ENCODE measurements around the gene GABRB2.

The GABRB2 gene

DNA sequence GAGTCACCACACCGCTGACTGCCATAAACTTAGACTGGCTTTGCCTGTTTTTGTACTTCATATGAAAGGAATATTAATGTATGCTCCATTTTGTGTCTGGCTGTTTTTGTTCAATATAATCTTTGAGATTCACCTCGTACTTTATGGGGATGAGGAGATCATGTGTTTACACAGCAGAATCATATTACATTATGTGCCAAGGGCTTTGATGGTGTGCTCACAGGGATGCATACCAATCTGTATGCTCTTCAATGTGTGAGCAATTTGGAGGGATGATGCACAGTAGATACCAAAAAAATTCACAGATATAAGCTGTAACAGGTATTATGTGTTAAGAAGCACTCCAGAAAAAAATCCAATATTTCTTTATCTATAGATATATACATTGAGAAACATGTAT is 113.7 kb downstream of the GABRB2 start:
- TF ChIP-seq, protein P1, sequence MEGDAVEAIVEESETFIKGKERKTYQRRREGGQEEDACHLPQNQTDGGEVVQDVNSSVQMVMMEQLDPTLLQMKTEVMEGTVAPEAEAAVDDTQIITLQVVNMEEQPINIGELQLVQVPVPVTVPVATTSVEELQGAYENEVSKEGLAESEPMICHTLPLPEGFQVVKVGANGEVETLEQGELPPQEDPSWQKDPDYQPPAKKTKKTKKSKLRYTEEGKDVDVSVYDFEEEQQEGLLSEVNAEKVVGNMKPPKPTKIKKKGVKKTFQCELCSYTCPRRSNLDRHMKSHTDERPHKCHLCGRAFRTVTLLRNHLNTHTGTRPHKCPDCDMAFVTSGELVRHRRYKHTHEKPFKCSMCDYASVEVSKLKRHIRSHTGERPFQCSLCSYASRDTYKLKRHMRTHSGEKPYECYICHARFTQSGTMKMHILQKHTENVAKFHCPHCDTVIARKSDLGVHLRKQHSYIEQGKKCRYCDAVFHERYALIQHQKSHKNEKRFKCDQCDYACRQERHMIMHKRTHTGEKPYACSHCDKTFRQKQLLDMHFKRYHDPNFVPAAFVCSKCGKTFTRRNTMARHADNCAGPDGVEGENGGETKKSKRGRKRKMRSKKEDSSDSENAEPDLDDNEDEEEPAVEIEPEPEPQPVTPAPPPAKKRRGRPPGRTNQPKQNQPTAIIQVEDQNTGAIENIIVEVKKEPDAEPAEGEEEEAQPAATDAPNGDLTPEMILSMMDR (IDR thresholded peaks at IDR 0.05; ENCODE audit: borderline replicate concordance, insufficient read depth, low read depth, low read length): no peak
- H3K4me3 ChIP-seq (ENCODE audit: low read depth, low read length): no peak overlapping the region

DNA sequence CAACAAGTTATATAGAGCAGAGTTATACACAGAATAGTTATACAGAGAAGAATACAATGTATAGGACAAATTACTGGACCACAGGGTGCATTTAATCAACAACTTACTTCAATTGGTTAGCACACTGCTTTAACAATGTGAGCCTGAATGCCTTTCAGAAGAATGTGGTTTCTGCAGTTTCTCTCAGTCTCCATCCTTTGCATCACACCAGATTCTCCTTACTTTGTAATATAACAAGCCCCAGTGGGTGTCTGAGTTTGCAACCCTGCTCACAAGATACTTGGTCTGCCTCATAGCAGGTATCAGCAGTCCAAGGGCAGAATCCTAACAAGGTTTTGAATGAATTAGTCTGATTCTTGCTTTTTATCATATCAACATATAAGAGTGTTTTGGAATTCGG is 114.6 kb downstream of the GABRB2 start:
- H3K4me3 ChIP-seq (ENCODE audit: low read depth, low read length): no peak overlapping the region
- TF ChIP-seq, protein P1 (IDR thresholded peaks at IDR 0.05; ENCODE audit: borderline replicate concordance, insufficient read depth, low read depth, low read length): no peak

- H3K4me3 ChIP-seq (ENCODE audit: low read depth, low read length): no peak overlapping the region
- TF ChIP-seq, protein P1 (IDR thresholded peaks at IDR 0.05; ENCODE audit: borderline replicate concordance, insufficient read depth, low read depth, low read length): no peak
Measured at GRCh38 chr5:161421067-161421466, 125.5 kb downstream of the GABRB2 start.

DNA sequence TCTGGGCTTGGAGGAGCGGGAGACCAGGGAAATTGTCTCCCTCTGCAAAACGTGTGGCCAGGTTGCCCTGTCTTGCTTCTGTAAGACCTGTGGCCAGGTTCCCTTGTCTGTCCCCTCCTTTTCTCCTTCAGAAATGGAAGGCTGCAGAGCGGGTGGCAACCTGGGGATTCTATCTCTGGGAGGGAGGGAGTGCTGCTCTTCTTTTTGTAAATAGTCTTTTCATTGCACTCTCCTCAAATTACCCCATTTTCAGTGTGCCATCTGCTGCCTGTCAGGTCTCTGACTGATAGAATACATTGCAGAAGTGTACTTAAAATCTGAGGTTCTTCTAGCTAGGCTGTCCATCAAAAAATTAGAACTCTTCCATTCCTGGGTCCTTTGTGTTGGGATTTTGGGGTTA is 126.0 kb downstream of the GABRB2 start:
- TF ChIP-seq, protein P1 (IDR thresholded peaks at IDR 0.05; ENCODE audit: borderline replicate concordance, insufficient read depth, low read depth, low read length): no peak

DNA sequence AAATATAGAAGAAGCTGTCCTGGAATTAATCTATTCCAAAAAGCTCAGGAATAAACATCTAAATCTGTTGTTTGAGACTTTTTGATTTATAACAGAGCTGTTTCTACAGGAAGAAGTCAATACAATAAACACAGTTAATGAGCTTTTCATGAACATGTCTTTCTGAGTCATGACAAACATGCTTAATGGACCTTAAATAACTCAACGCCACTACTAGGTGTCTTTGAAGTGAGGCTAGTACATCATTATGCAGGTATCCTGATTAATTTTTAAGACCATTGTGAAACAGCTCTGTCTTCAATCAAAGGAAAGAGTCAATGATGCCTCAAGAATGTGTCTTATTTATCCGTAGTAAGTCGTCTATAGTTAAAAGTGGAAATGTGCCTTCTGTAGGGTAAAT is 131.6 kb downstream of the GABRB2 start:
- H3K4me3 ChIP-seq (ENCODE audit: low read depth, low read length): no peak overlapping the region
- TF ChIP-seq, protein P1 (IDR thresholded peaks at IDR 0.05; ENCODE audit: borderline replicate concordance, insufficient read depth, low read depth, low read length): no peak

More for the DNA sequence above, 126.0 kb downstream of the GABRB2 start:
- no peak overlapping the region for H3K4me3 ChIP-seq (ENCODE audit: low read depth, low read length)

GRCh38 chr5:161414037-161414436 is 132.5 kb downstream of the GABRB2 start:
- no peak overlapping the region for H3K4me3 ChIP-seq (ENCODE audit: low read depth, low read length)
- TF ChIP-seq, protein P1 (IDR thresholded peaks at IDR 0.05; ENCODE audit: borderline replicate concordance, insufficient read depth, low read depth, low read length): no peak

- H3K4me3 ChIP-seq (ENCODE audit: low read depth, low read length): no peak overlapping the region
- TF ChIP-seq, protein P1 (IDR thresholded peaks at IDR 0.05; ENCODE audit: borderline replicate concordance, insufficient read depth, low read depth, low read length): no peak
Measured at GRCh38 chr5:161412792-161413191, 133.7 kb downstream of the GABRB2 start.

All from GM12875 (cell line).